SU-DHL-6 (cell line): ENCODE data around the gene ANP32B.
"Not testable (repeated sequence)": the region's sequence is repeated elsewhere in the genome, so short reads cannot be mapped to it uniquely, and the experiment has no call there.

Source experiments
- H2AFZ ChIP-seq: fragments of 200-600 bp; sonication (generic); 2 replicates; pipeline ENCODE4 v1.6.1; 2014; ENCODE audit warnings: low read depth, mild to moderate bottlenecking, moderate library complexity, mixed read lengths, antibody characterized with exemption, low read length; ENCODE audit not compliant: severe bottlenecking
- H3F3A ChIP-seq: fragments of 200-600 bp; shearing (Covaris generic); 2 replicates; pipeline ENCODE4 v1.6.0; 2016; ENCODE audit warnings: antibody characterized with exemption, mild to moderate bottlenecking; ENCODE audit not compliant: insufficient read depth
- H3K27ac ChIP-seq: fragments of 200-600 bp; sonication (generic); 2 replicates; pipeline ENCODE4 v1.5.1; 2016; ENCODE audit warnings: low read depth, mild to moderate bottlenecking, low read length, moderate library complexity, mixed read lengths
- H3K27me3 ChIP-seq: fragments of 200-600 bp; sonication (generic), shearing (Covaris generic); 2 replicates; pipeline ENCODE4 v1.6.0; 2014; ENCODE audit warnings: mild to moderate bottlenecking, low read length
- H3K36me3 ChIP-seq: fragments of 200-600 bp; sonication (generic); 2 replicates; pipeline ENCODE4 v1.6.1; 2014; ENCODE audit warnings: mild to moderate bottlenecking, low read length, mixed read lengths
- H3K4me2 ChIP-seq: fragments of 300-600, 200-600 bp; shearing (Covaris generic), sonication (generic); 2 replicates; pipeline ENCODE4 v1.6.0; 2014; ENCODE audit warnings: low read length, low read depth, mild to moderate bottlenecking; ENCODE audit not compliant: poor library complexity, severe bottlenecking
- H3K4me3 ChIP-seq: fragments of 200-600 bp; sonication (generic); 2 replicates; pipeline ENCODE4 v1.5.1; 2014; ENCODE audit warnings: antibody characterized with exemption, low read length, mild to moderate bottlenecking, mixed read lengths; ENCODE audit not compliant: insufficient read depth, poor library complexity, severe bottlenecking
- H3K79me2 ChIP-seq: fragments of 200-600 bp; sonication (generic); 2 replicates; pipeline ENCODE4 v1.6.1; 2014; ENCODE audit warnings: mild to moderate bottlenecking, low read length, moderate library complexity; ENCODE audit not compliant: insufficient read depth
- H3K9ac ChIP-seq: fragments of 200-600 bp; sonication (generic); 2 replicates; pipeline ENCODE4 v1.7.0; 2014; ENCODE audit warnings: mild to moderate bottlenecking, low read length
- H3K9me2 ChIP-seq: fragments of 200-600 bp; sonication (generic); replicated peaks from 2 replicates; pipeline ENCODE4 v1.6.1; 2014; ENCODE audit warnings: low read length; ENCODE audit not compliant: insufficient read depth
- H3K9me3 ChIP-seq: fragments of 200-600 bp; sonication (generic); 2 replicates; pipeline ENCODE4 v1.6.1; 2014; ENCODE audit warnings: low read length, mixed read lengths; ENCODE audit not compliant: insufficient read depth
- H4K20me1 ChIP-seq: fragments of 200-600 bp; sonication (generic); 2 replicates; pipeline ENCODE4 v1.6.1; 2014; ENCODE audit warnings: low read depth, mild to moderate bottlenecking, antibody characterized with exemption, low read length, moderate library complexity, mixed read lengths
- CTCF ChIP-seq: fragments of 200-600 bp; sonication (generic); IDR thresholded peaks from one replicate; pipeline ENCODE4 v1.5.1; 2017; ENCODE audit warnings: antibody characterized with exemption, mild to moderate bottlenecking, low read length, moderate library complexity; ENCODE audit not compliant: insufficient read depth, poor library complexity, severe bottlenecking
- EZH2phosphoT487 ChIP-seq: fragments of 200-600 bp; sonication (generic), shearing (Covaris generic); conservative IDR thresholded peaks from 2 replicates; pipeline ENCODE4 v1.6.1; 2018; ENCODE audit warnings: mild to moderate bottlenecking, antibody characterized with exemption, low read length, moderate library complexity, mixed read lengths

Gene ANP32B

GRCh38 chr9:97992219-97992618, 9.1 kb downstream of the ANP32B start:
- Histone ChIP-seq H3K4me2 (peak overlapping the region; percentile 82), H3K9ac (peak overlapping the region; percentile 12; the same call in 1 of the 2 replicates), H3F3A (peaks cover 33% of the 10 kb centered on the region; the same call in 1 of the 2 replicates), H3K4me3 (no peak overlapping the region), H3K36me3 (peaks cover 31% of the 10 kb centered on the region), H3K27me3 (no peaks in the 10 kb centered on the region), H2AFZ (no peak overlapping the region), H3K79me2 (peaks cover 100% of the 10 kb centered on the region), H3K9me2 (no peaks in the 10 kb centered on the region), H3K9me3 (no peaks in the 10 kb centered on the region), H3K27ac (peak overlapping the region; percentile 42; the same call in 1 of the 2 replicates), H4K20me1 (peaks cover 70% of the 10 kb centered on the region)
- TF ChIP-seq EZH2phosphoT487 (no peak), CTCF (no peak)

- H3K9me2 ChIP-seq: no peaks in the 10 kb centered on the region
- peaks cover 31% of the 10 kb centered on the region; the same call in 1 of the 2 replicates for H3F3A ChIP-seq
- H3K9ac ChIP-seq: no peak overlapping the region
- no peaks in the 10 kb centered on the region for H3K27me3 ChIP-seq
- no peaks in the 10 kb centered on the region for H3K9me3 ChIP-seq
- H4K20me1 ChIP-seq: peaks cover 69% of the 10 kb centered on the region
- no peak overlapping the region for H3K4me3 ChIP-seq
- H3K79me2 ChIP-seq: peaks cover 100% of the 10 kb centered on the region
- H2AFZ ChIP-seq: no peak overlapping the region
- no peak overlapping the region for H3K27ac ChIP-seq
- H3K36me3 ChIP-seq: peaks cover 38% of the 10 kb centered on the region
- H3K4me2 ChIP-seq: peak overlapping the region; percentile 82
- TF ChIP-seq EZH2phosphoT487: no peak
- no peak for TF ChIP-seq CTCF
These were observed 9.9 kb downstream of the ANP32B start for GRCh38 chr9:97993000-97993399.

- Histone ChIP-seq H3K27ac (no peak overlapping the region), H3K79me2 (peaks cover 98% of the 10 kb centered on the region), H3K9me2 (no peaks in the 10 kb centered on the region), H4K20me1 (peaks cover 62% of the 10 kb centered on the region), H3K9me3 (no peaks in the 10 kb centered on the region), H2AFZ (no peak overlapping the region), H3K9ac (no peak overlapping the region), H3K4me2 (no peak overlapping the region), H3K4me3 (no peak overlapping the region), H3F3A (peaks cover 27% of the 10 kb centered on the region; the same call in 1 of the 2 replicates), H3K27me3 (no peaks in the 10 kb centered on the region), H3K36me3 (peaks cover 45% of the 10 kb centered on the region)
- TF ChIP-seq EZH2phosphoT487 (no peak), CTCF (no peak)
These were observed 11.6 kb downstream of the ANP32B start for GRCh38 chr9:97994703-97995102.

DNA sequence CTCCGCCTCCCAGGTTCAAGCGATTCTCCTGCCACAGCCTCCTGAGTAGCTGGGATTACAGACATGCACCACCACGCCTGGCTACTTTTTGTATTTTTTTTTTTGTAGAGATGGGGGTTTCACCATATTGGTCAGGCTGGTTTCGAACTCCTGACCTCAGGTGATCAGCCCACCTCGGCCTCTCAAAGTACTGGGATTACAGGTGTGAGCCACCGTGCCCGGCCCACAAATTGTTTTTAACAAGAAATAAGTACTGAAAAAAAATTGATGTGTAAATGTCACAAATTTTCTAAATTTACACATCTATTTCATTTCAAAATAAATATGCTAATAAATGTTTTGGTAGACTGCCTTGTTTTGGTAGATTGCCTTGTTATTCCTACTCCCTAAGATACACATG, 13.5 kb downstream of the ANP32B start:
- not testable (repeated sequence) for H3K4me3 ChIP-seq, H3K27me3 ChIP-seq, H3K27ac ChIP-seq, H3K9me2 ChIP-seq, H3K4me2 ChIP-seq, H2AFZ ChIP-seq, H3K9me3 ChIP-seq, H3K9ac ChIP-seq
- H3K79me2 ChIP-seq: peaks cover 95% of the 10 kb centered on the region
- H4K20me1 ChIP-seq: peaks cover 53% of the 10 kb centered on the region
- peaks cover 17% of the 10 kb centered on the region; the same call in 1 of the 2 replicates for H3F3A ChIP-seq
- H3K36me3 ChIP-seq: peaks cover 54% of the 10 kb centered on the region
